VCaP (cell line): ENCODE data around the gene RIN3.

Experiments used
- H3K27ac ChIP-seq: fragments of 450-650 bp; 2 replicates; pipeline ENCODE4 v1.5.1; 2017
- CTCF ChIP-seq: fragments of 450-650 bp; conservative IDR thresholded peaks from 2 replicates; pipeline ENCODE4 v1.5.1; 2017; ENCODE audit warnings: mild to moderate bottlenecking, moderate library complexity

The RIN3 gene

GRCh38 chr14:92513966-92514843 is 624 bp downstream of the RIN3 start:
- H3K27ac ChIP-seq = peak overlapping the region; percentile 22; the same call in 1 of the 2 replicates
- no peak for TF ChIP-seq CTCF

GRCh38 chr14:92514844-92515514 is 1.4 kb downstream of the RIN3 start:
- H3K27ac ChIP-seq = no peak overlapping the region

GRCh38 chr14:92515546-92516343 is 2.2 kb downstream of the RIN3 start:
- no peak for TF ChIP-seq CTCF
- H3K27ac ChIP-seq = no peak overlapping the region

More at GRCh38 chr14:92514844-92515514, 1.4 kb downstream of the RIN3 start:
- TF ChIP-seq CTCF = no peak

GRCh38 chr14:92516344-92516965 is 2.9 kb downstream of the RIN3 start:
- no peak for TF ChIP-seq CTCF
- H3K27ac ChIP-seq = no peak overlapping the region

GRCh38 chr14:92516966-92517506 is 3.5 kb downstream of the RIN3 start:
- H3K27ac ChIP-seq = no peak overlapping the region
- no peak for TF ChIP-seq CTCF

GRCh38 chr14:92517761-92518160 is 4.2 kb downstream of the RIN3 start:
- H3K27ac ChIP-seq = no peak overlapping the region
- no peak for TF ChIP-seq CTCF
